Thyroid gland (tissue), 4 donors: ENCODE results near the gene RNF141.

Experiments
- CTCF ChIP-seq, 6 experiments: fragments of 200-600 bp in 3 of 6; fragments of 450-650 bp in 3 of 6; sonication (generic) in 3 of 6; IDR thresholded peaks; one replicate each; pipeline ENCODE4 v1.5.1; 2016 to 2019; ENCODE audit warnings: antibody characterized with exemption in 6 of 6, mild to moderate bottlenecking in 2 of 6, inconsistent platforms in 1 of 6, moderate library complexity in 1 of 6
- POLR2A ChIP-seq, 2 donors: fragments of 450-650 bp; IDR thresholded peaks; one replicate each; pipeline ENCODE4 v1.6.1; 2017; ENCODE audit warnings: antibody characterized with exemption in 2 of 2, mild to moderate bottlenecking in 2 of 2, moderate library complexity in 1 of 2

- TF ChIP-seq POLR2A (IDR thresholded peaks at IDR 0.05) (no peak), CTCF (IDR thresholded peaks at IDR 0.05) (no peak)
Observed at GRCh38 chr11:10498426-10499250, 42.3 kb downstream of the RNF141 start.
